Globus pallidus (tissue), 1 donor: ENCODE data around the gene CFAP100.

Source experiments
- DNase-seq: peaks from one replicate; pipeline ENCODE4 v3.0.0-alpha.2; 2015; ENCODE audit warnings: low spot score

CFAP100 gene

GRCh38 chr3:126442856-126443242, 48.1 kb downstream of the CFAP100 start:
- DNase-seq, result no peak

GRCh38 chr3:126445506-126445905, 50.8 kb downstream of the CFAP100 start:
- DNase-seq, result no peak

GRCh38 chr3:126446301-126446700, 51.6 kb downstream of the CFAP100 start:
- no peak for DNase-seq

GRCh38 chr3:126446791-126447190, 52.1 kb downstream of the CFAP100 start:
- DNase-seq, result no peak

- no peak for DNase-seq
Measured at GRCh38 chr3:126447456-126448106, 52.9 kb downstream of the CFAP100 start.

- DNase-seq, result no peak
Measured at GRCh38 chr3:126448136-126448892, 53.6 kb downstream of the CFAP100 start.

- no peak for DNase-seq
Measured at GRCh38 chr3:126448893-126449180, 54.1 kb downstream of the CFAP100 start.

- DNase-seq, result no peak
Measured at GRCh38 chr3:126449621-126450051, 54.9 kb downstream of the CFAP100 start.

- no peak for DNase-seq
Measured at GRCh38 chr3:126450219-126450618, 55.5 kb downstream of the CFAP100 start.

GRCh38 chr3:126450744-126451143, 56.0 kb downstream of the CFAP100 start:
- no peak for DNase-seq

GRCh38 chr3:126451511-126451910, 56.8 kb downstream of the CFAP100 start:
- no peak for DNase-seq

GRCh38 chr3:126452213-126452612, 57.5 kb downstream of the CFAP100 start:
- no peak for DNase-seq

GRCh38 chr3:126454025-126454424, 59.3 kb downstream of the CFAP100 start:
- DNase-seq, result no peak

- no peak for DNase-seq
Measured at GRCh38 chr3:126454437-126455198, 59.9 kb downstream of the CFAP100 start.

- no peak for DNase-seq
Measured at GRCh38 chr3:126456211-126456610, 61.5 kb downstream of the CFAP100 start.

GRCh38 chr3:126456766-126457388, 62.2 kb downstream of the CFAP100 start:
- DNase-seq, result no peak

- no peak for DNase-seq
Measured at GRCh38 chr3:126459111-126459762, 64.5 kb downstream of the CFAP100 start.

GRCh38 chr3:126459763-126460127, 65.0 kb downstream of the CFAP100 start:
- DNase-seq, result no peak

GRCh38 chr3:126460381-126460780, 65.7 kb downstream of the CFAP100 start:
- DNase-seq, result no peak

- no peak for DNase-seq
Measured at GRCh38 chr3:126461450-126462070, 66.9 kb downstream of the CFAP100 start.

- DNase-seq, result no peak
Measured at GRCh38 chr3:126463521-126463920, 68.8 kb downstream of the CFAP100 start.

GRCh38 chr3:126464093-126464492, 69.4 kb downstream of the CFAP100 start:
- DNase-seq, result no peak
